SU-DHL-6 (cell line): ENCODE measurements around the gene CLIP3.

Source experiments
- H2AFZ ChIP-seq: fragments of 200-600 bp; sonication (generic); 2 replicates; pipeline ENCODE4 v1.6.1; 2014; ENCODE audit warnings: low read depth, mild to moderate bottlenecking, moderate library complexity, mixed read lengths, antibody characterized with exemption, low read length; ENCODE audit not compliant: severe bottlenecking
- H3F3A ChIP-seq: fragments of 200-600 bp; shearing (Covaris generic); 2 replicates; pipeline ENCODE4 v1.6.0; 2016; ENCODE audit warnings: antibody characterized with exemption, mild to moderate bottlenecking; ENCODE audit not compliant: insufficient read depth
- H3K27ac ChIP-seq: fragments of 200-600 bp; sonication (generic); 2 replicates; pipeline ENCODE4 v1.5.1; 2016; ENCODE audit warnings: low read depth, mild to moderate bottlenecking, low read length, moderate library complexity, mixed read lengths
- H3K27me3 ChIP-seq: fragments of 200-600 bp; sonication (generic), shearing (Covaris generic); 2 replicates; pipeline ENCODE4 v1.6.0; 2014; ENCODE audit warnings: mild to moderate bottlenecking, low read length
- H3K36me3 ChIP-seq: fragments of 200-600 bp; sonication (generic); 2 replicates; pipeline ENCODE4 v1.6.1; 2014; ENCODE audit warnings: mild to moderate bottlenecking, low read length, mixed read lengths
- H3K4me2 ChIP-seq: fragments of 300-600, 200-600 bp; shearing (Covaris generic), sonication (generic); 2 replicates; pipeline ENCODE4 v1.6.0; 2014; ENCODE audit warnings: low read length, low read depth, mild to moderate bottlenecking; ENCODE audit not compliant: poor library complexity, severe bottlenecking
- H3K4me3 ChIP-seq: fragments of 200-600 bp; sonication (generic); 2 replicates; pipeline ENCODE4 v1.5.1; 2014; ENCODE audit warnings: antibody characterized with exemption, low read length, mild to moderate bottlenecking, mixed read lengths; ENCODE audit not compliant: insufficient read depth, poor library complexity, severe bottlenecking
- H3K79me2 ChIP-seq: fragments of 200-600 bp; sonication (generic); 2 replicates; pipeline ENCODE4 v1.6.1; 2014; ENCODE audit warnings: mild to moderate bottlenecking, low read length, moderate library complexity; ENCODE audit not compliant: insufficient read depth
- H3K9ac ChIP-seq: fragments of 200-600 bp; sonication (generic); 2 replicates; pipeline ENCODE4 v1.7.0; 2014; ENCODE audit warnings: mild to moderate bottlenecking, low read length
- H3K9me2 ChIP-seq: fragments of 200-600 bp; sonication (generic); replicated peaks from 2 replicates; pipeline ENCODE4 v1.6.1; 2014; ENCODE audit warnings: low read length; ENCODE audit not compliant: insufficient read depth
- H3K9me3 ChIP-seq: fragments of 200-600 bp; sonication (generic); 2 replicates; pipeline ENCODE4 v1.6.1; 2014; ENCODE audit warnings: low read length, mixed read lengths; ENCODE audit not compliant: insufficient read depth
- H4K20me1 ChIP-seq: fragments of 200-600 bp; sonication (generic); 2 replicates; pipeline ENCODE4 v1.6.1; 2014; ENCODE audit warnings: low read depth, mild to moderate bottlenecking, antibody characterized with exemption, low read length, moderate library complexity, mixed read lengths
- EZH2phosphoT487 ChIP-seq: fragments of 200-600 bp; sonication (generic), shearing (Covaris generic); conservative IDR thresholded peaks from 2 replicates; pipeline ENCODE4 v1.6.1; 2018; ENCODE audit warnings: mild to moderate bottlenecking, antibody characterized with exemption, low read length, moderate library complexity, mixed read lengths
- TF ChIP-seq, protein P1 (sequence below): fragments of 200-600 bp; sonication (generic); IDR thresholded peaks from one replicate; pipeline ENCODE4 v1.5.1; 2017; ENCODE audit warnings: antibody characterized with exemption, mild to moderate bottlenecking, low read length, moderate library complexity; ENCODE audit not compliant: insufficient read depth, poor library complexity, severe bottlenecking

Gene CLIP3

DNA sequence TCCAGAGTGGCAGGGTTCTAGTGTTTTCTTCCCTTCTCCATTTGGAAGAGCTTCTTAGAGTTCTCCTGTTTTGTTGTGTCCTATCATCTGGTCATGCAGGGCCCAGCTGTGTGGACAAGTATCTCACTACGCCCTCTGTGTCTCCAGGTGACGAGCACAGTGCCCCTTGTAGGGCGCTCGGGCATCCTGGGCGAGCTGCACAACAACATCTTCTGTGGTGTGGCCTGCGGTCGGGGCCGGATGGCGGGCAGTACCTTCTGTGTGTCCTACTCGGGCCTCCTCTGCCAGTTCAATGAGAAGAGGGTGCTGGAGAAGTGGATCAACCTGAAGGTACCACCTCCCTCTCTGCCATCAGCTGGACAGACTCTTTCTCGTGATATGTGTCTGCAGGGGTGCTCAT is 35.0 kb upstream of the CLIP3 start:
- no peak overlapping the region for H2AFZ ChIP-seq
- H3K4me2 ChIP-seq: no peak overlapping the region
- H3K79me2 ChIP-seq: 0 out of 2 replicates have a peak, but pooled peaks cover 3% of the 10 kb centered on the region
- H4K20me1 ChIP-seq: no peaks in the 10 kb centered on the region
- H3K27ac ChIP-seq: no peak overlapping the region
- H3K9me3 ChIP-seq: no peaks in the 10 kb centered on the region
- no peak overlapping the region for H3K9ac ChIP-seq
- H3F3A ChIP-seq: no peaks in the 10 kb centered on the region
- H3K4me3 ChIP-seq: no peak overlapping the region
- no peaks in the 10 kb centered on the region for H3K9me2 ChIP-seq
- H3K27me3 ChIP-seq: no peaks in the 10 kb centered on the region
- 0 out of 2 replicates have a peak, but pooled peaks cover 5% of the 10 kb centered on the region for H3K36me3 ChIP-seq
- TF ChIP-seq EZH2phosphoT487: no peak
- TF ChIP-seq, protein P1, sequence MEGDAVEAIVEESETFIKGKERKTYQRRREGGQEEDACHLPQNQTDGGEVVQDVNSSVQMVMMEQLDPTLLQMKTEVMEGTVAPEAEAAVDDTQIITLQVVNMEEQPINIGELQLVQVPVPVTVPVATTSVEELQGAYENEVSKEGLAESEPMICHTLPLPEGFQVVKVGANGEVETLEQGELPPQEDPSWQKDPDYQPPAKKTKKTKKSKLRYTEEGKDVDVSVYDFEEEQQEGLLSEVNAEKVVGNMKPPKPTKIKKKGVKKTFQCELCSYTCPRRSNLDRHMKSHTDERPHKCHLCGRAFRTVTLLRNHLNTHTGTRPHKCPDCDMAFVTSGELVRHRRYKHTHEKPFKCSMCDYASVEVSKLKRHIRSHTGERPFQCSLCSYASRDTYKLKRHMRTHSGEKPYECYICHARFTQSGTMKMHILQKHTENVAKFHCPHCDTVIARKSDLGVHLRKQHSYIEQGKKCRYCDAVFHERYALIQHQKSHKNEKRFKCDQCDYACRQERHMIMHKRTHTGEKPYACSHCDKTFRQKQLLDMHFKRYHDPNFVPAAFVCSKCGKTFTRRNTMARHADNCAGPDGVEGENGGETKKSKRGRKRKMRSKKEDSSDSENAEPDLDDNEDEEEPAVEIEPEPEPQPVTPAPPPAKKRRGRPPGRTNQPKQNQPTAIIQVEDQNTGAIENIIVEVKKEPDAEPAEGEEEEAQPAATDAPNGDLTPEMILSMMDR: no peak

DNA sequence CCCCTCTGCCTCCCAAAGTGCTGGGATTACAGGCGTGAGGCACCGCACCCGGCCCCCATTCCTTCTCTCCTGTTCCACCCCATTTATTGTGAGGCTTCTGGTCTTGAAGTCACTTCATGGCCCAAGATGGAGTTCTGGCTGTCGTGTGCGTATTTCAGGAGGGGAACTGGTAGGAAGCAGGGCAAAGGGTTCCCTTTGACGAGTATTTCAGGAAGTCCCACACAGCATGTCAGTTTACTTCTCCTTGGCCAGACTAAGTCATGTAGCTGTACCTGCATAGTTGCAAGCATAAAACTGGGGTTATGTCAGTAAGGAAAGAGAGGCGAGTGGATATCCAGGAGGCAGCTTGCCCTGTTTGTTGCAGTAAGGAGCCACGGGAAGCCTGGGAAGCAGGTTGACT is 32.2 kb upstream of the CLIP3 start:
- H3F3A ChIP-seq: no peaks in the 10 kb centered on the region
- H4K20me1 ChIP-seq: no peaks in the 10 kb centered on the region
- H3K36me3 ChIP-seq: 0 out of 2 replicates have a peak, but pooled peaks cover 5% of the 10 kb centered on the region
- H3K4me2 ChIP-seq: no peak overlapping the region
- no peak overlapping the region for H3K4me3 ChIP-seq
- TF ChIP-seq EZH2phosphoT487: no peak
- TF ChIP-seq, protein P1: no peak
- peaks cover 12% of the 10 kb centered on the region; the same call in 1 of the 2 replicates for H3K79me2 ChIP-seq
- H3K9me2 ChIP-seq: no peaks in the 10 kb centered on the region
- no peak overlapping the region for H3K9ac ChIP-seq
- no peak overlapping the region for H3K27ac ChIP-seq
- H2AFZ ChIP-seq: no peak overlapping the region
- H3K9me3 ChIP-seq: no peaks in the 10 kb centered on the region
- H3K27me3 ChIP-seq: no peaks in the 10 kb centered on the region

DNA sequence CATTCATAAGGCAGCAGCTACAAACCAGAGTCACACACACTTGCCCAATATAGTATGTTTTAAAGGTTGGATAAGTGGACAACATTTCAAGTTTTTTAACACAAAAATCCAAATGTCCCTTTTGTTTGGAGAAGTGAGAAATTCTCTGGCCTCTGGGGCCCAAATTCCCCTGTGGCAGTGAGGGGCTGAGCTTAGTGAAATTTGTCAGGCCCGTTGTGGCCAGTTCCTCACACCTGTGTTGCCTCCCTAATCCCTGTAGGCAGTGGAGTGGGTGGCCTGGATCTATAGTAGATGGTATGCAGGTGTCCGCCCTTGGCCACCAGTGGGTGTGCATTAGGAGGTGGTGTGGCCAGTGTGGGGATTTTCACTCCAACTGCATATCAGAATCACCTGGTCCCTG is 28.7 kb upstream of the CLIP3 start:
- TF ChIP-seq, protein P1: no peak
- TF ChIP-seq EZH2phosphoT487: no peak
- Histone ChIP-seq H3K4me2 (no peak overlapping the region), H3K9me3 (no peaks in the 10 kb centered on the region), H3K36me3 (0 out of 2 replicates have a peak, but pooled peaks cover 1% of the 10 kb centered on the region), H3K9me2 (no peaks in the 10 kb centered on the region), H3K79me2 (peaks cover 44% of the 10 kb centered on the region), H4K20me1 (no peaks in the 10 kb centered on the region; the same call in 1 of the 2 replicates), H3K27ac (no peak overlapping the region), H2AFZ (no peak overlapping the region), H3K9ac (no peak overlapping the region), H3K4me3 (no peak overlapping the region), H3F3A (no peaks in the 10 kb centered on the region), H3K27me3 (no peaks in the 10 kb centered on the region)
